Measurements from ENCODE around the gene FADS6.
"Not testable (repeated sequence)": the region's sequence is repeated elsewhere in the genome, so short reads cannot be mapped to it uniquely, and the experiment has no call there.

Gene FADS6

GRCh38 chr17:74920642-74921025, 27.2 kb upstream of the FADS6 start:
- DNase-seq, result no peak

DNA sequence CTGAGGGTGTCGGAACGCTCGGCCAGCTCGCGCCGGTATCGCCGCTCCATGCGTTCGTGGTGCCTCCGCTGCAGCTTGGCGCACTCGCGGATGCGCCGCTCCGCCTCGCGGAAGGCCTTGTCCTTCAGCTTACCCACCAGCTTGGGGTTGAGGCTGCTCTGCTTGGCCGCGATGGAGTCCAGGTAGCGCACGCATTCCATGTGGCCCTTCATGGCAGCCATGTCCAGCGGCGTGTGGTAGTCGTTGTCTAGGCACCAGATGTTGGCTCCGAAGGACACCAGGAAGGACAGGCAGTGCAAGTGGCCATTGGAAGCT, 26.8 kb upstream of the FADS6 start:
- DNase-seq, result no peak

- DNase-seq, result no peak
Measured at GRCh38 chr17:74919440-74920305, 26.2 kb upstream of the FADS6 start.

GRCh38 chr17:74918906-74919305, 25.5 kb upstream of the FADS6 start:
- DNase-seq, result no peak

DNA sequence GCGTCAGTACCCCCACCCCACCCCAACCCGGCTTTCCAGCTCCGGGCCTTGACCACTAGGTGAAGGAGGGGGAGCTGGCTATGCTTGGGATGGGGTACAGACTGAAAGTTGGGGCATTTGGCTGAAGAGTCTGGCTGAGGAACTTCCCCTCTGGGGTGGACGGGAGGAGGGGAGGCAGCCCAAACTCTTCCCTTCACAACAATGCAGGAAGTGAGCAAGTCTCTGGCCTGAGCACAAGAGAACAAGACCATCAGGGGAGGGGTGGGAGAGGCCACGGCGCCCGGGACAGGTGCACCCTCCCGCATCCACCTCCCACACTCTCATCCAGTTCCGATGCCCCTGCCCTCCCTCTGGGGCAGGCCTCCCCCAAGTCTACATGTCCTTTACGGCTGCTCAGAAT, 24.0 kb upstream of the FADS6 start:
- no peak for DNase-seq

DNA sequence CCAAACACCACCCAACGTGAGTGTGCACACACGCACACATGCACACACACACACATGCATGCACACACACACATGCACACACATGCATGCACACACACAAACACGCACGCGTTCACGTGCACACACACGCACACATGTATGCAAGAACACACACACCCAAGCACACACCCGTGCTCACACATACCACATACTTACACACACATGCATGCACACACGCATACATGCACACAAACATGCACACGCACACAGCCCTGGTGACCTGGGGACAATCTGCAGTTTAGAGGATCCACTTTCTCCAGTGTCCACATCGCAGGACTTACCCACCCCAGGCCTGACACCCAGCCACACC, 23.4 kb upstream of the FADS6 start:
- no peak for DNase-seq

GRCh38 chr17:74916136-74916850, 22.9 kb upstream of the FADS6 start:
- DNase-seq, result no peak

DNA sequence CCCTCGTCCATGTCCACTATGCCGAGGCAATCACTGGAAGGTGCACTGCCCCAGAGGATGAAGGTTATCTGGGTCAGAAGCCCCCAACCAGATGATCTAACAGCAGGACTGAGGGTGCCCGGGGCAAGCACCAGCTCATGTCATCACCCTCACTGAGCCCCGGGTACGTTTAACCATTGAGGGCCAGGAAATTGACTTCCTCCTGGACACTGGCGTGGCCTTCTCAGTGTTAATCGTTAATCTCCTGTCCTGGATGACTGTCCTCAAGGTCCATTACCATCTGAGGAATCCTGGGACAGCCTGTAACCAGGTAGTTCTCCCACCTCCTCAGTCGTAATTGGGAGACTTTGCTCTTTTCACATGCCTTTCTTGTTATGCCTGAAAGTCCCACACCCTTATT, 18.0 kb upstream of the FADS6 start:
- not testable (repeated sequence) for DNase-seq

GRCh38 chr17:74909097-74909496, 15.7 kb upstream of the FADS6 start:
- not testable (repeated sequence) for DNase-seq

GRCh38 chr17:74907012-74907411, 13.6 kb upstream of the FADS6 start:
- DNase-seq, result no peak

DNA sequence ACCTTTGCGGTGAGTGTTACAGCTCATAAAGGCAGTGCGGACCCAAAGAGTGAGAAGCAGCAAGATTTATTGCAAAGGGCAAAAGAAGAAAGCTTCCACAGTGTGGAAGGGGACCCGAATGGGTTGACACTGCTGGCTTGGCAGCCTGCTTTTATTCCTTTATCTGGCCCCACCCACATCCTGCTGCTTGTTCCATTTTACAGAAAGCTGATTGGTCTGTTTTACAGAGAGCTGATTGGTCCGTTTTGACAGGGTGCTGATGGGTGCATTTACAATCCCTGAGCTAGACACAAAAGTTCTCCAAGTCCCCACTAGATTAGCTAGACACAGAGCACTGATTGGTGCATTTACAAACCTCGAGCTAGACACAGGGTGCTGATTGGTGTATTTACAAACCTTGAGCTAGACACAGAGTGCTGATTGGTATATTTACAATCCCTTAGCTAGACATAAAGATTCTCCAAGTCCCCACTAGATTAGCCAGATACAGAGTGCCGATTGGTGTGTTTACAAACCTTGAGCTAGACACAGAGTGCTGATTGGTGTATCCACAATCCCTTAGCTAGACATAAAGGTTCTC, 12.9 kb upstream of the FADS6 start:
- not testable (repeated sequence) for DNase-seq

DNA sequence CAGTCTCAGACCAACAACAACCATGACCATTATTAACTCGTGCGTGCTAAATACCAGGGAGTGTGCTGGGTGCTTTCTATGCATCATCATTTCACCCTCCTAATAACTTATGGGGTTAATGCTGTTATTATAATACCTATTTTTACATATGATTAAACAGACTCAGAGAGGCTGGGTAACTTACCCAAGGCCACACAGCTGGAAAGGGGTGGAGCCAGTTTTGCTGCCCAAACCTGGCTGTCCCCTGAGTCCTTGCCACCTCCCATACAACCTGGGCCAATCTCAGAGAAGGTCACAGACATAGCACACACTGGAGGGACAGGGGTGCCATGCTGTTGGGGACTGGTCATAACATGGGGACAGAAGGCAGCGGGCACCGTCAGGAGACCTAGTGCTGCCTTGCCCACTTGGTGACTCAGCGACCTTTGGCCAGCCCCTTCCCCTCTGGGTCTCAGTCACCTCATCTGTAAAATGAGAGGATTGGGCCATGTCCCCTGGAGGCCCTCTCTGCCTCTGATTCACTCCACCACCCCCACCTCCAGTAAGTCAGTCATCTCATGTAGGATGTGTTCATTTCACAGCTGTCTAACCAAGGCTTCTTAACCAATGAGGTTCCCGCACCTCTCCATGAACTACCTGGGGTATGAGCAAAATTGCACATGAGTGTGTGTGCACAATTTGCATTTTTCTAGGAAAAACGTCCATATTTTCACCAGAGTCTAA, 11.4 kb upstream of the FADS6 start:
- DNase-seq, result no peak

DNA sequence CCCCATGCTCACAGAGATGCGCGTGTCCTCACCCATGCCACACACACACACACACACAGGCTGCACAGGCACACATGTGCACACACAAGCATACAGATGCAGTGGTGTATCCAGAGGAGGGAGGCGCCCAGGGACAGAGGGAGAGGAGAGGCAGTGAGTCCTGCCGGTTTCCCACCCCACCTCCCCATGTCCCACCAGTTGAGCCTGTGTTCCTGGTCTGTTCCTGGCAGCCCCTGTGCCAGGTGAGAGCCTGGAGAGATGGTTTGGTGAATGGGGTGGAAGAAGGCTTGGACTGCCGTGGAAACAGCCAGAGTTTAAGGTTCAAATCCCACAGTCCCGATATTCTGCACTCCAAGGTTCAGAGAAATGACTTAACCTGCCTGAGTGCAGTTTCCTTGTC, 10.2 kb upstream of the FADS6 start:
- no peak for DNase-seq

GRCh38 chr17:74903034-74903433, 9.6 kb upstream of the FADS6 start:
- DNase-seq, result no peak

GRCh38 chr17:74901353-74902135, 8.1 kb upstream of the FADS6 start:
- no peak for DNase-seq

GRCh38 chr17:74900208-74900607, 6.8 kb upstream of the FADS6 start:
- DNase-seq, result no peak

GRCh38 chr17:74898376-74898946, 5.0 kb upstream of the FADS6 start:
- no peak for DNase-seq

DNA sequence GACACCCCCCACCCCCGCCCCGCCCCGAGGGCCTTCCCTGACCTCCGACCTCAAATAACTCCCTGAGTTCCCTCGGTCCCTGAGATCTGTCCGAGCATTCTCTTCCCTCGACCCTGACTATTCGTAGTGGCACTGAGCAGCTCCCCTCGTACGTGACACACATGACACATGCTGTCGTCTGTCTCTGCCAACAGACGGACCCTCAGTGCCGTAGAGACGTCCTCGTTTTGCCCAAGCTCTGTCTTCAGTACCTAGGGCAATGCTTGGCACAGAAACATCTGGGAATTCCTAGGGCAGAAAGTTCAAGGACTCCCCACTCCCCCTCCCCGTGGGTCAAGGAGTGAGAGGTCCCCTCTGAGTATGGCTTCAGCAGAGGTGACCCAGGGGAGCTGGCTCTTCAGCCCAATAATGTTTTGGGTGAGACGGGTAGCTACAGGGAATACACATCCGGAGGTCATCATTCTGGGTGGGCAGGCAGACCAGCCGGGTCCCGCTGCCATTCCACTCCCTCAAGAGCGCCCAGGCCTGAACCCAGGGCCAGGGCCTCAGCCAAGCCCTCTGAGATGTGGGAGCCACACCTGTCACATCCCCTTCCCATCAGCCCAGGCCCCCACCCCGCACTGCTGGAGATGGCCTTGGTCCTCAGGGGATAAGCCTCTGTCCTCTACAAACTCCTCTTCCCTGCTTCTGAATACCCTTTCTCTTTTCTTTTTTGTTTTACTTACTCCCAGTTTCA, 671 bp upstream of the FADS6 start:
- DNase-seq, result no peak

GRCh38 chr17:74892013-74892841, 1.2 kb downstream of the FADS6 start:
- DNase-seq, result no peak

DNA sequence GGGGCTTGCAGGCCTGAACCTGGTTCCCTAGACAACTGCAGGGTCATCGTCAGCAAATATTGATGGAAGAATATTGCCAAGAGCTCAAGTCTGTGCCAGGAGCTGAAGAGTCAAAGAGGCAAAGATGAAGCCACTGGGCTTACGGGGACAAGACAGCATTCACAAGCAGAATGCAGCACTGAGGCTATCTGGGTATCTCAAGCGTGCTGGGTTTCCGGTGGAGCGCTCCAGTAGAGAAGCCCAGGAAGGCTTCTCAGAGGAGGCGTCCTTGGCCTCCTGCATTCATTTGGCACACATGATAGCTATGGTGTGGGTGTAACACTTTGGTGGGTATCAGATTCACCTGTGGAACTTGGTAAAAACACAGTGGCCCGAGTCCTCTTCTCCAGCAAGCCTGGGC, 2.9 kb downstream of the FADS6 start:
- no peak for DNase-seq

DNA sequence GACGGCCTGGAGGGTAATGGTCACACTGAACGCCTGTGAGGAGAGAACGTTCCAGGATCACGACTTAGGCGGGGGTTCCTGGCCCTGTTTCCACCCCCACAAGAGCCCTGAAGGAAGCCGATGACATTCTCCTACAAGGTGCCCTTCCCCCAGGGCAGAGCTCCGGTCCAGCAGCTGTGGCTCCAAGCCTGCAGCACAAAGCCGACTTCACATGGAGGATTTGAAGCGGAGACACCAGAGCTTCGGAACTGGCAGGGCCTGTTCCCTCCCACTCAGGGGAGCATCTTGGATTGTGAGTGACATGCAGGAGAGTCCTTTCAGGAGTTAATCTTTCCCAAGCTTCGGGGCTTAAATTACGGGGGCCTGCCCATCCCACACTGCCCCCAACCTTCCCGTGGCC, 5.0 kb downstream of the FADS6 start:
- no peak for DNase-seq

Data from activated CD4-positive, alpha-beta T cell treated with anti-CD3 and anti-CD28 coated beads, Interleukin-2, amount 50 U/mL, for 1 hour (primary cell).